GM06990 (cell line): ENCODE data around the gene BCAS4.

Experiments
- DNase-seq: peaks from one replicate; pipeline ENCODE4 v3.0.0-alpha.2; 2011; ENCODE audit not compliant: insufficient read length; ENCODE audit errors: extremely low read depth
- H3K27me3 ChIP-seq: replicated peaks from 2 replicates; pipeline ENCODE4 v1.6.0; 2011; ENCODE audit warnings: low read length; ENCODE audit not compliant: control insufficient read depth, insufficient read depth
- H3K36me3 ChIP-seq: 2 replicates; pipeline ENCODE4 v1.5.1; 2011; ENCODE audit warnings: low read length; ENCODE audit not compliant: control insufficient read depth, insufficient read depth
- H3K4me3 ChIP-seq: replicated peaks from 2 replicates; pipeline ENCODE4 v1.5.1; 2011; ENCODE audit warnings: low read depth, mild to moderate bottlenecking, control low read depth, low read length
- TF ChIP-seq, protein P1 (sequence below): IDR thresholded peaks from 2 replicates; pipeline ENCODE4 v1.5.1; 2011; ENCODE audit warnings: low read length, control low read depth, mild to moderate bottlenecking, inconsistent platforms; ENCODE audit not compliant: insufficient read depth, poor library complexity, severe bottlenecking

Gene BCAS4

DNA sequence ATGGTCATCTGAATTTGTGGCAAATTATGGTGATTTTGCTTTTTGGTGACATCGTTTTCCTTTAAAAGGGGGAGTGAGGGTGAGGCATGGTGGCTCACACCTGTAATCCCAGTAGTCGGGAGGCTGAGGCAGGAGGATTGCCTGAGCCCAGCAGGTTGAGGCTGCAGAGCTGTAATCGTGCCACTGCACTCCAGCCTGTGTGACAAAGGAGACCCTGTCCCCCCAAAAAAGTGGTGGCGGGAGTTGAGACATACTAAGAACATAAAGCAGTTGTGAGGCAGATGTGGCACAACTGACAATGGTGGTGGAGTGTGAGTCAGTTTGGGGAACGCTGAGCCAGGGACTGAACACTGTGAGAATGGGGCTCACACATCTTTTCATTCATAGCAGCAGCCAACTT is 90.9 kb downstream of the BCAS4 start:
- no peak overlapping the region for H3K4me3 ChIP-seq
- DNase-seq = no peak
- H3K27me3 ChIP-seq = no peaks in the 10 kb centered on the region
- peaks cover 4% of the 10 kb centered on the region for H3K36me3 ChIP-seq
- TF ChIP-seq, protein P1, sequence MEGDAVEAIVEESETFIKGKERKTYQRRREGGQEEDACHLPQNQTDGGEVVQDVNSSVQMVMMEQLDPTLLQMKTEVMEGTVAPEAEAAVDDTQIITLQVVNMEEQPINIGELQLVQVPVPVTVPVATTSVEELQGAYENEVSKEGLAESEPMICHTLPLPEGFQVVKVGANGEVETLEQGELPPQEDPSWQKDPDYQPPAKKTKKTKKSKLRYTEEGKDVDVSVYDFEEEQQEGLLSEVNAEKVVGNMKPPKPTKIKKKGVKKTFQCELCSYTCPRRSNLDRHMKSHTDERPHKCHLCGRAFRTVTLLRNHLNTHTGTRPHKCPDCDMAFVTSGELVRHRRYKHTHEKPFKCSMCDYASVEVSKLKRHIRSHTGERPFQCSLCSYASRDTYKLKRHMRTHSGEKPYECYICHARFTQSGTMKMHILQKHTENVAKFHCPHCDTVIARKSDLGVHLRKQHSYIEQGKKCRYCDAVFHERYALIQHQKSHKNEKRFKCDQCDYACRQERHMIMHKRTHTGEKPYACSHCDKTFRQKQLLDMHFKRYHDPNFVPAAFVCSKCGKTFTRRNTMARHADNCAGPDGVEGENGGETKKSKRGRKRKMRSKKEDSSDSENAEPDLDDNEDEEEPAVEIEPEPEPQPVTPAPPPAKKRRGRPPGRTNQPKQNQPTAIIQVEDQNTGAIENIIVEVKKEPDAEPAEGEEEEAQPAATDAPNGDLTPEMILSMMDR = no peak

DNA sequence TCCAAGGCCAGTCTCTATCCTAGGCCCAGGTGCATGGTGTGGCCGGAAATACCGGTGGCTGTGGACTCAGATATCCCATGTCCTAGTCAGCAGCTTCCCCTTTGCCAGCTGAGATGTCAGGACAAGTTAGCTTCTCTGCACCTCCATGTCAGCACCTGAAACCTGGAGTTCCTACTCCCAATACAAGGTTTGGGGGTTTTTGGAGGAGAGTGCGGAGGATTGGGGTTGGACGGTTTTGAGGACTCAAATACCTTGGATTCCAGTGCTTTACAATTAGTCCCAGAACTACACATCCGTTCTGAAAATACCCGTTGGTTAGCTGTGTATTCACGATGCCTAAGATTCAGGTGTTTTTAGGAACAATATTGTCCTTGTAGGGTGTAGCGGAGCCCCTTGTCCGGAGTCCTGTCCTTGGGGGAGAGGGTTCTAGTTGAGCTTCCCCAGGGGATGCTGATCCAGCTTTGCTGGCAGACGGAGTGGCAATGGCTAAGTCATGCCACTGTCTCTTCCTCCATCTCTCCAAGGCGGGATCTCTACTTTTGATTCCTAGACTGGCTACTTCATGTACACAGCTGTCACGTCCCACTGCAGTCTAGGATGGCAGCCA is 91.4 kb downstream of the BCAS4 start:
- TF ChIP-seq, protein P1 = no peak
- no peak for DNase-seq
- Histone ChIP-seq H3K36me3 (peaks cover 5% of the 10 kb centered on the region), H3K4me3 (no peak overlapping the region), H3K27me3 (no peaks in the 10 kb centered on the region)

DNA sequence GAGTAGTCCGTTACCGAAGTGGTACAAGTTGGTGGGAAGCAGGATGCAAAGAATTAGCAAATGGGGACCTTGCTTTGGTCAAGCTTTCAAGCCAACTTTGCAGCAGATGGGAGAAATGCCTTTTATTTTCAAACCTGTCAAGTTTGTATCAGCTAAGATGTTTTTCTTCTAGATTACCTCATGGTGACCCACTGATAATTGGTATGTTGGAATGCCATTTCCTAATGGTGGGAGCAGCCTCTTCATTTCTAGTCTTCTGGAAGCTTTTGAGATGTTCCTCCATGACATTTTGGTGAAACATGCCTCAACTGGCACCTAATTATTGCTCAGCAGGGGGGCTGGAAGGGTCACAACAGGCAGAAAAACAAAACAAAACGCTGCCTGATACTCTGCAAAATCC is 92.7 kb downstream of the BCAS4 start:
- Histone ChIP-seq H3K27me3 (no peaks in the 10 kb centered on the region), H3K36me3 (peaks cover 10% of the 10 kb centered on the region), H3K4me3 (no peak overlapping the region)
- no peak for DNase-seq
- TF ChIP-seq, protein P1 = no peak

DNA sequence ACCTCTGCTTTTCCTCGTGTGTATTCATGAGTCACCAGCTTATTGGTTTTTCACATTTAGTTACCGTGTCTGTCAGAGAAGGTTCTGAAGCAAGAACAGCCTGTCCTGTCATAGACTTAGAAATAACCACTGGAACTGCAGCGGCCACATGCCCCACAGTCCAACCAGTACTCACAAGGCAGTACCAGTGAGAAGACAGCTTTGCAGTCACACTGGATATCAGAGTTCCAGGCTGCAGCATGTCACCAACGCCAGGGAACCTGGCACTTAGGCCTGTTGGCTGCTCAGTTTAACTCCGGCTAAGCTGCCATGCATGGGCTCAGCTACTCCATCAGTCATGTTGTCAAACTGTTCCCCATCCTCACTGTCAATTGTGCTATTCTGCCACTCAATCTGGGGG is 96.3 kb downstream of the BCAS4 start:
- Histone ChIP-seq H3K36me3 (peaks cover 21% of the 10 kb centered on the region), H3K27me3 (no peaks in the 10 kb centered on the region), H3K4me3 (no peak overlapping the region)
- no peak for DNase-seq
- TF ChIP-seq, protein P1 = no peak

DNA sequence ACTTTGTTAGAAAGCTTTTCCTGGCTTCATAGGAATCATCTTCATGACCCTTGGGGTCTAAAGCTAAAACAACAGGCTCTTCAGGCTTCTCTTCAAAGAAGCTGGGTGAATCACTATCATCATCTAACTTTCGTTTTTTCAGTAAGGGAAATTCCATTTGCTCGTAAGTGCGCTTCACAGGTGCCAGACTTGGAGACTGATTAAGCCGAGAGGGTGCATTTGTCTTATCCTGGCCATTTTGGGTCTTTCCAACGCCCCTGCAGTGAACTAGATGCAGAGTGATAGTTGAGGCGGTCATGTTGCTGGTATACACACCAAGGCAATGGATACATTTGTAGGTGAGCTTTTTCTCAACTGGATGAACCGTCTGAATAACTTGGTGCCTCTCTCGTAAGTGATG is 97.5 kb downstream of the BCAS4 start:
- TF ChIP-seq, protein P1 = no peak
- DNase-seq = no peak
- peaks cover 21% of the 10 kb centered on the region for H3K36me3 ChIP-seq
- no peak overlapping the region for H3K4me3 ChIP-seq
- no peaks in the 10 kb centered on the region for H3K27me3 ChIP-seq

DNA sequence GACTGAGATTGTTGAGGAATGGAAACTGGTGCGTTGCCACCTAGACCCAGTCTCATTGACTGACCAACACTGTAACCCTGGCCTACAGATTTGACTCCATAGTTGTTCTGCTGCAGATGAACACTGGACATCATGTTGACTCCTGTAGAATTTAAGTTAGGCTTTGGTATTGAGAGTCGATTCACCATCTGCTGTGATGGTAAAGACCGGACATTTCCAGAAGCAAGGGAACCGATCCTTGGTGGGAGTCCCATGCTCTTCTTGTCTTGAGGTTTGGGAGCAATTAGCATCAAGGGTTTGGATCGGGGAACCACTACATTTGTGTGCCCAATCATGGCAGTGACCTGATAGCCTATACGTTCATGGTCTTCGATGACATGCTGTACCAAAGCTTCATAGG is 98.8 kb downstream of the BCAS4 start:
- Histone ChIP-seq H3K27me3 (no peaks in the 10 kb centered on the region), H3K4me3 (no peak overlapping the region), H3K36me3 (peaks cover 27% of the 10 kb centered on the region)
- DNase-seq = no peak
- TF ChIP-seq, protein P1 = no peak
